GM12892 (cell line): Measurements from ENCODE around the gene TCN1.

Experiments
- DNase-seq: peaks from one replicate; pipeline ENCODE4 v3.0.0; 2011; ENCODE audit not compliant: insufficient read length
- FAIRE-seq: peaks from 2 replicates; lab custom pipeline; 2011; peaks lifted over from hg19 to GRCh38; lab: Jason Lieb, UNC
- POLR2A ChIP-seq: IDR thresholded peaks from 2 replicates; pipeline ENCODE4 v1.6.1; 2011; ENCODE audit warnings: low read depth, low read length, control low read depth
- POLR2AphosphoS5 ChIP-seq: IDR thresholded peaks from 2 replicates; pipeline ENCODE4 v1.6.1; 2011; ENCODE audit warnings: low read depth, low read length, control low read depth
- TAF1 ChIP-seq: IDR thresholded peaks from 2 replicates; pipeline ENCODE4 v1.6.1; 2011; ENCODE audit warnings: low read depth, mild to moderate bottlenecking, control low read depth, low read length, borderline replicate concordance

The TCN1 gene

DNA sequence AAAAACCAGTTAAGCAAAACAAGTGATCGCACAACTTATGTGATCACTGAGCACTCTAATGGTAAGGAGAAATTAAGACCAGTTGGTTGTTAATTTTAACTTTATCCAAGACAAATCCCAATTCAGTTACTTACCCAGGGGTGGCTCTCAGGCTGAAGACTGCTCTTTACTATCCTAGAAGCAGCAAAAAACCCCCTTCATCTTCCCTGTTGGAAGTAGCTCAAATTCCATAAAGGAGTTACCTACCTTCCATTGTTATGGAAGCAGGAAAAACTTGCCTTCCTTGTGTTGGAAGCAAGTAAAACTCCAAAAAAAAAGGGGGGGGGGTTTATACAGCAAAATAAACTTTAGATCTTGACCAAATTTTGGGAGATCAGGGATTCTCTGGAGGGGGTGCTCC is 50.5 kb downstream of the TCN1 start:
- TF ChIP-seq POLR2AphosphoS5: no peak
- TF ChIP-seq POLR2A: no peak
- TF ChIP-seq TAF1: no peak
- no peak for DNase-seq
- no peak for FAIRE-seq

DNA sequence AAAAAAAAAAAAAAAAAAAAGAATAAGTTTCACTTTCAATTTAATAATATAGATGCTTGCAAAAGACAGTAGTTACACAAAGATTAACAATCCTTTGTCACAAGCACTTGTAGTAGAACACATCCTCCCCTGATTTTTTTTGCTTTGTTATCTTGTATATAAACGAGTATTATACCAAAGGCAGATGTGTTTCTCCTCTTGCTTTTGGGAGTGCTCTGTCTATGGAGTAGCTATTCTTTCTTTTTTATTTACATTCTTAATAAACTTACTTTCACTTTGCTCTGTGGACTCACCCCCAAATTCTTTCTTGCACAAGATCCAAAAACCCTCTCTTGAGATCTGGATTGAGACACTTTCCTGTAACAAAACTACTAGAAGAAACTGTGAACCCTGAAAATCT is 52.3 kb downstream of the TCN1 start:
- no peak for TF ChIP-seq TAF1
- no peak for TF ChIP-seq POLR2AphosphoS5
- no peak for TF ChIP-seq POLR2A
- FAIRE-seq: no peak

DNA sequence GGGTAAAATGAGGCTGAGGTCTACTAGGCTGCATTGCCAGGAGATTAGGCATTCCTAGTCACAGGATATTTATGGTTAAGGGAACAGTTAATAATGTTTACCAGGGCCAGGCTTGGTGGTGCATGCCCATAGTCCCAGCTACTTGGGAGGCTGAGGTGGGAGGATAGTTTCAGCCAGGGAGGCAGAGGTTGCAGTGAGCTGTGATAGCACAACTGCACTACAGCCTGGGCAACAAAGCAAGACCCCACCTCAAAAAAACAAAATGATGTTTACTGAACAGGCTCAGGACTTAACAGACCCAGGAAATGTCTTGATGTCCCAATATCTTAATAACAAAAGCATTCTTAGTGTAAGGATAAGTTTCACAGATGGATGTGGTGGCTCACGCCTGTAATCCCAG is 52.9 kb downstream of the TCN1 start:
- FAIRE-seq: no peak
- no peak for TF ChIP-seq TAF1
- no peak for TF ChIP-seq POLR2A
- TF ChIP-seq POLR2AphosphoS5: no peak
- DNase-seq: no peak

More for the DNA sequence above, 52.3 kb downstream of the TCN1 start:
- no peak for DNase-seq

DNA sequence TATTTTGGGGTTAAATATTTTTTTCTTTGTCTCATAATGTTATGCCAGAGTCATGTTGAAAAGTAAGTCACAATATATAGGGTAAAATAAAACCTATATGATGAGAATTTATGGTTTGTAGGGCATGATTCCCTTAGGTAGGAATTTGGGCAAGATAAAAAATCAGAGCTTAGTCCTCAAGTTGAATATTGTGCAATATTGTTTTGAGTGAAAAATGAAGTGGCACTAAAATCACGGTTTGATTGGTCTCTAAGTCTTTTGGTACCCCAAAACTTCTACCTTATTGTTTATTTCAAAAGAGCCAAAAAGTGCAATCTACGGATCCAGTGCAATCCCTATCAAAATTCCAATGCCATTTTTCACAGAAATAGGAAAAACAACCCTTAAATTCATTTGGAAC is 54.1 kb downstream of the TCN1 start:
- TF ChIP-seq TAF1 (no peak), POLR2A (no peak), POLR2AphosphoS5 (no peak)
- no peak for DNase-seq
- no peak for FAIRE-seq

GRCh38 chr11:59810911-59811259 is 55.4 kb downstream of the TCN1 start:
- FAIRE-seq: no peak
- TF ChIP-seq POLR2A: no peak
- TF ChIP-seq POLR2AphosphoS5: no peak
- TF ChIP-seq TAF1: no peak
- no peak for DNase-seq

DNA sequence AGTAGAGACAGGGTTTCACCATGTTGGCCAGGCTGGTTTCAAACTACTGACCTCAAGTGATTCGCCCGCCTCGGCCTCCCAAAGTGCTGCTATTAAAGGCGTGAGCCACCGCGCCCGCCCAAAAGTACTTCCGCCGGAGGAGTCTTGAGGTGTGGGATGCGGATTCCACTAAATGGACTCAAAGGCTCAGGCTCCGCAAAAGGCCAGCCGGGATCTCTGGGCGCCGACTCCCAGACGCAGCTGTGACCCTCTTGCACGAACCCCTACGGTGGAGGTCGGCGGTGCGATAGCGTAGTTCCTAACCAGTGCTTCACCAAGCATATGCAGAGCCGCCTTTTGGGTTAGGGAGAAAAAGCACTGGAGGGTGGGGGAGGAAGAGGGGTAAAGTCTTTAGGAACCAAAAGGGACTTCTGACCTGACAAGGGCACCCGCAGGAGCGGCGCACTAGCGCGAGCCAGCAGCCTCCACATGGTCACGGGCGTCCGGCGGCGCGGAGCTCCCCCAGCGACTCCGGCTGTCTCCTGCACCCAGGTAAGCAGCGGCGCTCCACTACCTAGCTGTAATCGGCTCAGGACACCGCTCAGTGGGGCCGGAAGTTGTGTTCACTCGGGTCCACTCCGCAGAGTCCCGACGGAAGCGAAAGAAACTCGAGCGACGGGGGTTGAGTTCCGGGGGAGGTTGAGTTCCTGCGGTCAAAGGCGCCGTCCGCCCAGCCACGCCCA is 55.9 kb downstream of the TCN1 start, which contains the start of gene MRPL16:
MRPL16 (minus strand) TSS at position 590 of the 722 bp plus-strand sequence; CDS start at position 470, 120 bp downstream.
- DNase-seq: peak; percentile 73
- FAIRE-seq: peak; percentile 93
- TF ChIP-seq POLR2A (peak; percentile 87), TAF1 (peak; percentile 98), POLR2AphosphoS5 (peak; percentile 79)

- FAIRE-seq: no peak
- TF ChIP-seq POLR2AphosphoS5 (no peak), POLR2A (no peak), TAF1 (no peak)
- no peak for DNase-seq
Measured at GRCh38 chr11:59807047-59807610, 59.2 kb downstream of the TCN1 start.

DNA sequence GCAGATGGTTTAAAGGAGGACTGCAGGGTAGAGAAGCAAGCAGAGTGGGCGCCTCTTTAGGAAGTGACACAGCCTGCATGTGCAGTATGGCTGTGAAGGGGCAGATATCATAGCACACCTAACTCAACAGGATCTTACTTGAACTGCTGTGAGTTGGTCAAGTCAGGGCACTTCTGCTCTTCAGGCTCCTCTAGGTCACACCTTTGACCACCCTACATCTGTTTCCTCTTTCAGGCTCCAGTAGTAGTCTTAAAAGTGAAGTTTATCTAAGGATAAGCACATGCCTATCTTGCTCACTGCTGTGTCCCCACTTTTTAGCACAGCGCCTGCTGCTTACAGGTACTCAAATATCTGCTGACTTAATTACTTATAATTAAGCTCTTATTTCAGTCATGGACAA is 62.2 kb downstream of the TCN1 start:
- FAIRE-seq (no peak), DNase-seq (no peak)
- TF ChIP-seq TAF1: no peak
- no peak for TF ChIP-seq POLR2A
- no peak for TF ChIP-seq POLR2AphosphoS5
